Measurements from ENCODE around the gene CXXC5. TPM values are rescaled to one million over a fixed set of nuclear protein-coding genes. Genes with fewer than 3 reads are reported as not detected.
"Not testable (repeated sequence)": the region's sequence is repeated elsewhere in the genome, so short reads cannot be mapped to it uniquely, and the experiment has no call there.

Gene CXXC5
- total RNA-seq, 1 donor from 2014 or later = 151 TPM

DNA sequence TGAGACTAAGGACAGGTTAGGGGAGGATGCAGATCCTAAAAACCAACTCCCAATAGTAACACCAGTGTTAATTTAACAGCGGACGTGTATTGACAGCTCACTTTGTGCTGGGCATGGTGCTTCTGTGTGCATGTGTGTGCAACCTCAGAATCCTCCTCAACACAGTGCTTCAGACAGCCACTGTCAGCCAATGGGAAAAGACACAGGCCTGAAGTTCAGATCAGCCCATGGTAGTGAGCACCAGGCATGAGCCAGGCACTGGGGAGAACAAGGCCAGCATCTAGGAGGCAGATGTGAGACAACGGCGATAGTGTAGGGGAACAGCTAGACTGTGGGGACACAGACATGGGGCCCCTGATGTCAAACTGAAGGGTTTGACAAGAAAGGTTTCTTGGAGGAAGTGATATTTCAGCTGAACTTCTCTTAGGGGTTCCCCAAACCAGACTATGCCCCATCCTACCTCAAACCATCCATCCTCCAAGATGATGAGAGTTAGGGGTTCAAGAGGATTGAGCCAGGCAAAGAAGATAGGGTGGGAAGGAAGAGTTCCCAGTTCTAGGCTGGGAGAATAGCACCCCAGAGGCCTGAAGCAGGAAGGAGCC lies 75.9 kb downstream of the CXXC5 start:
- no peaks in the 10 kb centered on the region for H3K27me3 ChIP-seq (ENCODE audit: insufficient read depth, low read length)
- no peak overlapping the region for H3K4me3 ChIP-seq (ENCODE audit: insufficient read depth, low read depth, low read length)
- Mint-ChIP-seq H3K4me1 (ENCODE audit: low read depth, unreplicated experiment) (peaks cover 26% of the 10 kb centered on the region), H3K4me3 (ENCODE audit: unreplicated experiment) (no peak overlapping the region), H3K27me3 (ENCODE audit: low read depth, unreplicated experiment) (no peaks in the 10 kb centered on the region), H3K9me3 (ENCODE audit: unreplicated experiment) (peaks cover 20% of the 10 kb centered on the region), H3K36me3 (ENCODE audit: low read depth, unreplicated experiment) (peaks cover 26% of the 10 kb centered on the region), H3K27ac (ENCODE audit: unreplicated experiment) (no peak overlapping the region)
- DNase-seq (ENCODE audit: low read depth) = no peak
- no peaks in the 10 kb centered on the region for H3K79me2 ChIP-seq (ENCODE audit: insufficient read depth, low read length)
- no peak overlapping the region for H2AFZ ChIP-seq (ENCODE audit: low read depth, low read length)
- H4K20me1 ChIP-seq (ENCODE audit: insufficient read depth, low read length) = no peaks in the 10 kb centered on the region
- TF ChIP-seq EZH2 (IDR thresholded peaks at IDR 0.05; ENCODE audit: insufficient read depth, low read length) = no peak
- TF ChIP-seq, protein P1, sequence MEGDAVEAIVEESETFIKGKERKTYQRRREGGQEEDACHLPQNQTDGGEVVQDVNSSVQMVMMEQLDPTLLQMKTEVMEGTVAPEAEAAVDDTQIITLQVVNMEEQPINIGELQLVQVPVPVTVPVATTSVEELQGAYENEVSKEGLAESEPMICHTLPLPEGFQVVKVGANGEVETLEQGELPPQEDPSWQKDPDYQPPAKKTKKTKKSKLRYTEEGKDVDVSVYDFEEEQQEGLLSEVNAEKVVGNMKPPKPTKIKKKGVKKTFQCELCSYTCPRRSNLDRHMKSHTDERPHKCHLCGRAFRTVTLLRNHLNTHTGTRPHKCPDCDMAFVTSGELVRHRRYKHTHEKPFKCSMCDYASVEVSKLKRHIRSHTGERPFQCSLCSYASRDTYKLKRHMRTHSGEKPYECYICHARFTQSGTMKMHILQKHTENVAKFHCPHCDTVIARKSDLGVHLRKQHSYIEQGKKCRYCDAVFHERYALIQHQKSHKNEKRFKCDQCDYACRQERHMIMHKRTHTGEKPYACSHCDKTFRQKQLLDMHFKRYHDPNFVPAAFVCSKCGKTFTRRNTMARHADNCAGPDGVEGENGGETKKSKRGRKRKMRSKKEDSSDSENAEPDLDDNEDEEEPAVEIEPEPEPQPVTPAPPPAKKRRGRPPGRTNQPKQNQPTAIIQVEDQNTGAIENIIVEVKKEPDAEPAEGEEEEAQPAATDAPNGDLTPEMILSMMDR (IDR thresholded peaks at IDR 0.05; ENCODE audit: insufficient read depth, low read depth, low read length) = no peak
- H3K9me3 ChIP-seq (ENCODE audit: insufficient read depth, low read depth, low read length) = no peaks in the 10 kb centered on the region
- H3K4me1 ChIP-seq (ENCODE audit: insufficient read depth, low read length) = peaks cover 13% of the 10 kb centered on the region
- H3K36me3 ChIP-seq (ENCODE audit: insufficient read depth, low read length) = no peaks in the 10 kb centered on the region
- FAIRE-seq = no peak
- H3K4me2 ChIP-seq (ENCODE audit: low read length) = no peak overlapping the region
- no peak overlapping the region for H3K9ac ChIP-seq (ENCODE audit: low read length)
- no peak overlapping the region for H3K27ac ChIP-seq (ENCODE audit: low read depth, low read length)

DNA sequence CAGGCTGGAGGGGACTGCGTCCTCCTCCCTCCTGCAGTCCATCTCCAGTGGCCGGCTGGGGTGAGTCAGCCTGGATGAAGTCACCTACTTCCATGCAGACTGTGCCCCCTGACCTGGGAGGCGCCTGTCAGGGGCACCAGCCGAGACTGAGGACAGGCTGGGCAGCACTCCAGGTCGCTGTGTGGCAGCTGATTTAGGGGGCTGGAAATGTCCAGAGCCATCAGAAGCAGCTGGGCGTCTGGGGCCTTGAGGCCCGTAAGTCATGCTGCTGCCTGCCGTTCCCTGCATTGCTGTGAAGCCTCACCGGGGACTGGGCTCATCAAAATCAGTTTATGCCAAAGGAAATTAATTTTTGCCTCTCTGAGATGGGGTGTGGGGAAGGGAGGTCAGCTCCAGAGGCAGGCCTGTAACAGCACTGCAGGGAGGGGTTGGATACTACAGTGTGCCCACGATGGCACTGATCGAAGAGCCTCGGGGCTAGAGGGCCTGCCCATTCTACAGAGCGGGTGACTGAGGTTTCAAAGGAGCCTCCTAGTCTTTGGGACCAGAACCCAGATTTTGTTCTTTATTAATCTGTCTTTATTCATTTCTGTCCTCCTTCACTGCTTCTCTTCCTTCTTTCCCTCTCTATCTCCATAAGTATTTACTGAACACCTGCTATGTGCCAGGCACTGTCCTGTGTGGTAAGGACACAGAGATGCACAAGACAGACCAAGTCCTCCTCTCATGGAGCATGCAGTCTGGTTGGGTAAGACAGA lies 77.1 kb downstream of the CXXC5 start:
- peaks cover 13% of the 10 kb centered on the region for H3K9me3 Mint-ChIP-seq (ENCODE audit: unreplicated experiment)
- peak overlapping the region; percentile 91 for H3K27ac Mint-ChIP-seq (ENCODE audit: unreplicated experiment)
- Histone ChIP-seq H3K9ac (ENCODE audit: low read length) (peak overlapping the region; percentile 23), H4K20me1 (ENCODE audit: insufficient read depth, low read length) (no peaks in the 10 kb centered on the region), H3K27ac (ENCODE audit: low read depth, low read length) (no peak overlapping the region), H3K4me2 (ENCODE audit: low read length) (peak overlapping the region; percentile 55), H3K4me1 (ENCODE audit: insufficient read depth, low read length) (peaks cover 13% of the 10 kb centered on the region), H2AFZ (ENCODE audit: low read depth, low read length) (peak overlapping the region; percentile 36), H3K36me3 (ENCODE audit: insufficient read depth, low read length) (no peaks in the 10 kb centered on the region), H3K27me3 (ENCODE audit: insufficient read depth, low read length) (no peaks in the 10 kb centered on the region), H3K79me2 (ENCODE audit: insufficient read depth, low read length) (no peaks in the 10 kb centered on the region), H3K4me3 (ENCODE audit: insufficient read depth, low read depth, low read length) (no peak overlapping the region), H3K9me3 (ENCODE audit: insufficient read depth, low read depth, low read length) (no peaks in the 10 kb centered on the region)
- DNase-seq (ENCODE audit: low read depth) (peak; percentile 65), FAIRE-seq (no peak)
- no peaks in the 10 kb centered on the region for H3K27me3 Mint-ChIP-seq (ENCODE audit: low read depth, unreplicated experiment)
- peaks cover 26% of the 10 kb centered on the region for H3K4me1 Mint-ChIP-seq (ENCODE audit: low read depth, unreplicated experiment)
- H3K36me3 Mint-ChIP-seq (ENCODE audit: low read depth, unreplicated experiment) = peaks cover 18% of the 10 kb centered on the region
- H3K4me3 Mint-ChIP-seq (ENCODE audit: unreplicated experiment) = no peak overlapping the region
- TF ChIP-seq, protein P1 (IDR thresholded peaks at IDR 0.05; ENCODE audit: insufficient read depth, low read depth, low read length) = no peak
- TF ChIP-seq EZH2 (IDR thresholded peaks at IDR 0.05; ENCODE audit: insufficient read depth, low read length) = no peak

DNA sequence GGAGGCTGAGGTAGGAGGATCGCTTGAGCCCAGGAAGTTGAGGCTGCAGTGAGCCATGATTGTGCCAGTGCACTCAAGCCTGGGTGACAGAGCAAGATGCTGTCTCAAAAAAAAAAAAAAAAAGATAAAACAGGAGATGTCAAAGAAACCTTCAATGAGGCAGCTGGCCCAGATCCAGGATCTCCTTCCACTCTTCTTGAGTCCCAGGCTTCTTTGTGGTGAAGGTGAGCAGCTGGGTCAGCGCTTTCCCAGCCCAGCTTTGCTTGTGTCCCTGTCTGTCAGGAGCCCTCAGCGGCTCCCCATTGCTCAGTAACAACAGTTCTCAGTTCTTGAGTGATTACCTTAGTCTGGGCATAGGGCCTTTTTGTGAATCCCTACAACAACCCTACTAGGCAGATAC lies 78.1 kb downstream of the CXXC5 start:
- no peak for TF ChIP-seq EZH2 (IDR thresholded peaks at IDR 0.05; ENCODE audit: insufficient read depth, low read length)
- TF ChIP-seq, protein P1 (IDR thresholded peaks at IDR 0.05; ENCODE audit: insufficient read depth, low read depth, low read length) = no peak
- H3K27ac ChIP-seq (ENCODE audit: low read depth, low read length) = no peak overlapping the region
- no peak overlapping the region for H2AFZ ChIP-seq (ENCODE audit: low read depth, low read length)
- Mint-ChIP-seq H3K27me3 (ENCODE audit: low read depth, unreplicated experiment) (no peaks in the 10 kb centered on the region), H3K27ac (ENCODE audit: unreplicated experiment) (peak overlapping the region; percentile 6), H3K9me3 (ENCODE audit: unreplicated experiment) (peaks cover 7% of the 10 kb centered on the region), H3K36me3 (ENCODE audit: low read depth, unreplicated experiment) (peaks cover 12% of the 10 kb centered on the region), H3K4me1 (ENCODE audit: low read depth, unreplicated experiment) (peaks cover 26% of the 10 kb centered on the region), H3K4me3 (ENCODE audit: unreplicated experiment) (no peak overlapping the region)
- H3K4me2 ChIP-seq (ENCODE audit: low read length) = no peak overlapping the region
- no peaks in the 10 kb centered on the region for H3K27me3 ChIP-seq (ENCODE audit: insufficient read depth, low read length)
- H4K20me1 ChIP-seq (ENCODE audit: insufficient read depth, low read length) = no peaks in the 10 kb centered on the region
- no peaks in the 10 kb centered on the region for H3K9me3 ChIP-seq (ENCODE audit: insufficient read depth, low read depth, low read length)
- FAIRE-seq = no peak
- H3K79me2 ChIP-seq (ENCODE audit: insufficient read depth, low read length) = no peaks in the 10 kb centered on the region
- H3K36me3 ChIP-seq (ENCODE audit: insufficient read depth, low read length) = no peaks in the 10 kb centered on the region
- no peak overlapping the region for H3K9ac ChIP-seq (ENCODE audit: low read length)
- no peak for DNase-seq (ENCODE audit: low read depth)
- H3K4me1 ChIP-seq (ENCODE audit: insufficient read depth, low read length) = peaks cover 13% of the 10 kb centered on the region
- no peak overlapping the region for H3K4me3 ChIP-seq (ENCODE audit: insufficient read depth, low read depth, low read length)

DNA sequence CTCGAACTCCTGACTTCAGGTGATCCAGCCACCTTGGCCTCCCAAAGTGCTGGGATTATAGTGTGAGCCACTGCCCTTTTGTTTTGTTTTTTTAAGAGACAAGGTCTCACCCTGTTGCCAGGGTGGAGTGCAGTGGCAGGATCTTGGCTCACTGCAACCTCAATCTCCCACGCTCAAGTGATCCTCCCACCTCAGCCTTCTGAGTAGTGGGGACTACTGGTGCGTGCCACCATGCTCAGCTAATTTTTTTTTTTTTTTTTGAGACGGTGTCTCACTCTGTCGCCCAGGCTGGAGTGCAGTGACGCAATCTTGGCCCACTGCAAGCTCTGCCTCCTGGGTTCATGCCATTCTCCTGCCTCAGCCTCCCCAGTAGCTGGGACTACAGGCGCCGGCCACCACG lies 79.5 kb downstream of the CXXC5 start:
- H3K27me3 ChIP-seq (ENCODE audit: insufficient read depth, low read length); H4K20me1 ChIP-seq (ENCODE audit: insufficient read depth, low read length); H3K4me3 ChIP-seq (ENCODE audit: insufficient read depth, low read depth, low read length); FAIRE-seq; DNase-seq (ENCODE audit: low read depth); H3K9me3 ChIP-seq (ENCODE audit: insufficient read depth, low read depth, low read length); H3K4me3 Mint-ChIP-seq (ENCODE audit: unreplicated experiment); H2AFZ ChIP-seq (ENCODE audit: low read depth, low read length); H3K9ac ChIP-seq (ENCODE audit: low read length); H3K79me2 ChIP-seq (ENCODE audit: insufficient read depth, low read length); H3K27ac ChIP-seq (ENCODE audit: low read depth, low read length); H3K36me3 ChIP-seq (ENCODE audit: insufficient read depth, low read length); H3K9me3 Mint-ChIP-seq (ENCODE audit: unreplicated experiment); H3K27me3 Mint-ChIP-seq (ENCODE audit: low read depth, unreplicated experiment); H3K27ac Mint-ChIP-seq (ENCODE audit: unreplicated experiment); H3K4me2 ChIP-seq (ENCODE audit: low read length): not testable (repeated sequence)
- Mint-ChIP-seq H3K4me1 (ENCODE audit: low read depth, unreplicated experiment) (peaks cover 26% of the 10 kb centered on the region), H3K36me3 (ENCODE audit: low read depth, unreplicated experiment) (peaks cover 10% of the 10 kb centered on the region)
- peaks cover 13% of the 10 kb centered on the region for H3K4me1 ChIP-seq (ENCODE audit: insufficient read depth, low read length)
